Fibroblast of lung (primary cell): ENCODE data around the gene SFMBT2.

Source experiments
- EZH2 ChIP-seq: IDR thresholded peaks from 2 replicates; pipeline ENCODE4 v1.5.1; 2012; ENCODE audit warnings: low read length, control low read depth, mild to moderate bottlenecking; ENCODE audit errors: missing control alignments
- TF ChIP-seq, protein P1 (sequence below), 2 donors: IDR thresholded peaks in 1 of 2; conservative IDR thresholded peaks in 1 of 2; 1 replicate in 1 of 2; 2 replicates in 1 of 2; pipeline ENCODE4 v1.5.1; 2011 to 2012; ENCODE audit warnings: low read length in 2 of 2, control low read depth in 1 of 2, inconsistent platforms in 1 of 2, low read depth in 1 of 2, mild to moderate bottlenecking in 1 of 2

GRCh38 chr10:7364474-7364873, 46.4 kb downstream of the SFMBT2 start:
- TF ChIP-seq, protein P1, sequence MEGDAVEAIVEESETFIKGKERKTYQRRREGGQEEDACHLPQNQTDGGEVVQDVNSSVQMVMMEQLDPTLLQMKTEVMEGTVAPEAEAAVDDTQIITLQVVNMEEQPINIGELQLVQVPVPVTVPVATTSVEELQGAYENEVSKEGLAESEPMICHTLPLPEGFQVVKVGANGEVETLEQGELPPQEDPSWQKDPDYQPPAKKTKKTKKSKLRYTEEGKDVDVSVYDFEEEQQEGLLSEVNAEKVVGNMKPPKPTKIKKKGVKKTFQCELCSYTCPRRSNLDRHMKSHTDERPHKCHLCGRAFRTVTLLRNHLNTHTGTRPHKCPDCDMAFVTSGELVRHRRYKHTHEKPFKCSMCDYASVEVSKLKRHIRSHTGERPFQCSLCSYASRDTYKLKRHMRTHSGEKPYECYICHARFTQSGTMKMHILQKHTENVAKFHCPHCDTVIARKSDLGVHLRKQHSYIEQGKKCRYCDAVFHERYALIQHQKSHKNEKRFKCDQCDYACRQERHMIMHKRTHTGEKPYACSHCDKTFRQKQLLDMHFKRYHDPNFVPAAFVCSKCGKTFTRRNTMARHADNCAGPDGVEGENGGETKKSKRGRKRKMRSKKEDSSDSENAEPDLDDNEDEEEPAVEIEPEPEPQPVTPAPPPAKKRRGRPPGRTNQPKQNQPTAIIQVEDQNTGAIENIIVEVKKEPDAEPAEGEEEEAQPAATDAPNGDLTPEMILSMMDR (conservative IDR thresholded peaks at IDR 0.05 in 1 of 2, IDR thresholded peaks at IDR 0.05 in 1 of 2; ENCODE audit: low read depth in 1 of 2, low read length in 2 of 2): no peak
- no peak for TF ChIP-seq EZH2
